ENCODE results near the gene RACK1. TPM values are rescaled to one million over a fixed set of nuclear protein-coding genes. Genes with fewer than 3 reads are reported as not detected.
A peak's percentile ranks its signal among the peaks of the same experiment; 100 is the strongest.

The RACK1 gene
- total and polyA plus RNA-seq, 2 of the 8 experiments (the other 6 are each of a cell fraction or from before 2014, with no cell fraction given) = 2,589 to 7,971 TPM

GRCh38 chr5:181242031-181242451 is 1.7 kb downstream of the RACK1 start:
- Histone ChIP-seq H3K9me3 (ENCODE audit: insufficient read depth in 2 of 2, low read depth in 1 of 2, low read length in 1 of 2) (no peaks in the 10 kb centered on the region), H4K91ac (replicated peaks; ENCODE audit: insufficient read length, low read length) (no peak overlapping the region), H2AFZ (ENCODE audit: low read length) (no peak overlapping the region), H2BK5ac (ENCODE audit: low read depth, low read length) (0 out of 2 replicates have a peak overlapping the region, but pooled peaks have one; percentile 32), H4K5ac (ENCODE audit: insufficient read length, low read depth, low read length) (no peak overlapping the region), H3K79me1 (ENCODE audit: low read depth, low read length) (peaks cover 10% of the 10 kb centered on the region), H2AK5ac (ENCODE audit: low read depth, low read length) (no peak overlapping the region), H3K27ac (ENCODE audit: low read depth, low read length) (0 out of 2 replicates have a peak overlapping the region, but pooled peaks have one; percentile 36), H3K4me3 (ENCODE audit: extremely low read depth in 1 of 4, insufficient read depth in 2 of 4, low read depth in 3 of 4, low read length in 4 of 4) (peak overlapping the region; percentile 83 to 100 (median 96)), H2BK15ac (ENCODE audit: low read length) (no peak overlapping the region), H3K56ac (replicated peaks; ENCODE audit: insufficient read length, low read depth, low read length) (no peak overlapping the region), H3K14ac (ENCODE audit: insufficient read length) (no peak overlapping the region), H3K79me2 (ENCODE audit: control insufficient read depth in 1 of 2, insufficient read depth in 2 of 2, low read length in 2 of 2) (peaks cover 27 to 56% of the 10 kb centered on the region in 2 experiments), H3K27me3 (replicated peaks in 1 of 4; ENCODE audit: control insufficient read depth in 3 of 4, extremely low read depth in 1 of 4, insufficient read depth in 3 of 4, low read length in 3 of 4) (no peaks in the 10 kb centered on the region), H2BK20ac (ENCODE audit: low read length) (no peak overlapping the region), H4K8ac (ENCODE audit: extremely low read depth, insufficient read depth, low read length) (peak overlapping the region; percentile 39; the same call in 1 of the 2 replicates), H2BK120ac (replicated peaks; ENCODE audit: low read depth, low read length) (no peak overlapping the region), H3K23me2 (ENCODE audit: low read depth, low read length) (peaks cover 9% of the 10 kb centered on the region; the same call in 1 of the 2 replicates), H2BK12ac (ENCODE audit: low read depth, low read length) (no peak overlapping the region), H3K23ac (ENCODE audit: insufficient read length) (no peak overlapping the region), H3K4me1 (replicated peaks in 1 of 4; ENCODE audit: control insufficient read depth in 3 of 4, insufficient read depth in 4 of 4, low read length in 3 of 4) (peaks cover 5 to 19% (median 10%) of the 10 kb centered on the region in 4 experiments), H3K4me2 (ENCODE audit: insufficient read depth in 1 of 2, low read depth in 2 of 2, low read length in 2 of 2) (peak overlapping the region; percentile 81 to 97), H3K4ac (replicated peaks; ENCODE audit: insufficient read length, low read depth, low read length) (no peak overlapping the region), H3K9ac (replicated peaks in 1 of 4; ENCODE audit: extremely low read depth in 1 of 4, low read depth in 3 of 4, low read length in 3 of 4) (peak overlapping the region in 3 of 4 experiments; percentile 97 to 99 (median 99); a peak in 6 of 7 replicates), H3K36me3 (ENCODE audit: control insufficient read depth in 2 of 4, insufficient read depth in 4 of 4, low read length in 3 of 4) (peaks cover 52 to 63% (median 57%) of the 10 kb centered on the region in 4 experiments), H4K20me1 (replicated peaks in 1 of 2; ENCODE audit: control insufficient read depth in 1 of 2, insufficient read depth in 2 of 2, low read length in 2 of 2) (peaks cover 26 to 30% of the 10 kb centered on the region in 2 experiments), H3K18ac (ENCODE audit: extremely low read depth, low read length) (no peak overlapping the region)
- TF ChIP-seq RXRA (IDR thresholded peaks at IDR 0.05; ENCODE audit: insufficient read depth, low read depth, low read length) (no peak), SUZ12 (IDR thresholded peaks at IDR 0.05; ENCODE audit: low read length) (no peak), POLR2AphosphoS5 (IDR thresholded peaks at IDR 0.05; ENCODE audit: low read depth, low read length) (no peak), BACH1 (IDR thresholded peaks at IDR 0.05; ENCODE audit: low read length) (no peak), CEBPB (IDR thresholded peaks at IDR 0.05; ENCODE audit: low read depth, low read length) (no peak), ATF2 (IDR thresholded peaks at IDR 0.05; ENCODE audit: low read length) (no peak), SP4 (IDR thresholded peaks at IDR 0.05; ENCODE audit: low read length) (no peak), KDM4A (IDR thresholded peaks at IDR 0.05; ENCODE audit: low read depth, low read length, severe bottlenecking) (no peak), TAF7 (optimal IDR thresholded peaks at IDR 0.05; ENCODE audit: borderline replicate concordance, low read depth, low read length) (no peak), EGR1 (IDR thresholded peaks at IDR 0.05; ENCODE audit: borderline replicate concordance, low read depth, low read length) (no peak)
- ChIA-PET POLR2A (ENCODE audit: partially characterized antibody) (interaction anchor here (0.8 to 34.2 kb wide), 17 partner anchors 4 to 85 kb away, joined by 3 to 1334 read pairs (median 6); partner anchors contain the start of genes RACK1, TRIM41, TRIM52 and TRIM7), CTCF (ENCODE audit: partially characterized antibody) (interaction anchor here (1.0 kb wide), 1 partner anchor 39 kb away, joined by 3 read pairs; no protein-coding TSS in a partner anchor)
- DNase-seq (ENCODE audit: low read depth in 1 of 2, low spot score in 2 of 2) (no peak), FAIRE-seq (no peak)
- WGBS, 2 experiments (ENCODE audit: extremely low coverage in 1 of 2, insufficient coverage in 1 of 2, insufficient read length in 1 of 2, insufficient replicate concordance in 2 of 2, low coverage in 1 of 2, low lambda C conversion rate in 2 of 2, missing lambda C conversion rate in 1 of 2) = 58% methylated on average over 6 of the region's 6 CpGs; no CpG with 5 or more reads in 1 of the 2 experiments
